Inflammatory macrophage treated with lipopolysaccharide for 4 hours (primary cell): ENCODE data around the gene ZNF200.
"Not testable (repeated sequence)": the region's sequence is repeated elsewhere in the genome, so short reads cannot be mapped to it uniquely, and the experiment has no call there.

Experiments used
- DNase-seq: peaks from one replicate; pipeline ENCODE4 v3.0.0-alpha.2; 2020

ZNF200 gene

DNA sequence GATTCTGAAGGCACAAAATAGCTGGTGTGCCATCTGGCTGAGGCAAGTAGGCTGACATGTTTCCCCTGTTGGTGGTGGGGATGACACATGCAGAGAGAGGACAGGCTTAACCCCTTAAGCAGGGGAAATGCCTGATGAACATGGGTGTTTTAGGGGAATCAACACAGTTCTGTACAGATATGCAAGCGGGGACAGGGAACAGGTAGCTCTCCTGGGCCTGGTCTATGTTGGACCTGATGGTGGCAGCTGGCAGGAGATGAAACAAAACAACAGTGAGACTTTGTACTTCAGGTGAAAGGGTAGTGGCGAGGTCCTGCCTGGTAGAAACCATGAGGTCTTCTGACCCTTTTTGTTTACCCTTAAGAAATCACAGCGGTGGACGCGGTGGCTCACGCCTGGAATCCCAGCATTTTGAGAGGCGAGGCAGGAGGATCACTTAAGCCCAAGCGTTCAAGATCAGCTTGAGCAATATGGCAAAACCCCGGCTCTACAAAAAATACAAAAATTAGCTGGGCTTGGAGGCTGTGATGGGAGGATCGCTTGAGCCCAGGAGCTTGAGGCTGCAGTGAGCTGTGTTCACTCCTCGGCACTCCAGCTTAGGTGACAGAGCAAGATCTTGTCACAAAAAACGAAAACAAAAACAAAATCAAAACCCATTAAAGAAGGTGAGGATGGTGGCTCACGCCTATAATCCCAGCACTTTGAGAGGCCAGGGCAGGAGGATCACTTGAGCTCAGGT lies 36.5 kb downstream of the ZNF200 start:
- no peak for DNase-seq

GRCh38 chr16:3197694-3198333 lies 37.1 kb downstream of the ZNF200 start:
- DNase-seq, result not testable (repeated sequence)

DNA sequence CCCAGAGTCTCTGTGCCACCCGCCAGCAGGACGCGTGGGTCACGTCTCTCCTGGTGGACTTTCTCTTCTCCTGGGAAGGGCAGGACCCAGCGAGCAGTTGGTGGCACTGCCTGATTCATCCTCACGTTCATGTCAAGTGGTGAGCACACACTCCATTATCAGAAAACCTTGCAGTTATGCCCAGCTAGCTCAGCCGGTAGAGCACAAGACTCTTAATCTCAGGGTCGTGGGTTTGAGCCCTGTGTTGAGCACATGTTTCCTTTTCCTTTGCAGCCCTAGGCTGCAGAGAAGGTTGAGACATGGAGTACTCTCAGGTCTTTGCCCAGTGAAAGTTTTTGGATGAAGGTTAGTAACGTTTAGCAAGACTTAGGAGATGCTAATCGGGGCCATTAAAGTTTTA lies 39.0 kb downstream of the ZNF200 start:
- DNase-seq, result no peak

DNA sequence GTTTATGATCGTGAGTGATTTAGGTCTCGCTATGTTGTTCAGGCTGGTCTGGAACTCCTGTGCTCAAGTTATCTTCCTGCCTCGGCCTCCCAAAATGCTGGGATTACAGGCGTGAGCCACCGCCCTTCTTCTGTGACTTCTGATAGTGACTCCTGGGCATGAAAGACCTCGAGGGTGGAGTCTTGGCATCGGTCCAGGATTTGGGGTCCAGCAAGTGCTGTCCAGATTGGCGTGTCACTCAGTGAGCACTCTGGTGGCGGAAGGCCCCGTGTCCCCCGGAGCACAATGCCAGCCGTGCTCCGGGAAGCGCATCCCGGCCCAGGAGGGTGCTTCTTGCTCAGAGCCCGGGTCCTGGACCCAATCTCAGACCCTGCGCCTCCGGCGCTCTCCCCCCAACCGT lies 40.2 kb downstream of the ZNF200 start:
- DNase-seq, result no peak

DNA sequence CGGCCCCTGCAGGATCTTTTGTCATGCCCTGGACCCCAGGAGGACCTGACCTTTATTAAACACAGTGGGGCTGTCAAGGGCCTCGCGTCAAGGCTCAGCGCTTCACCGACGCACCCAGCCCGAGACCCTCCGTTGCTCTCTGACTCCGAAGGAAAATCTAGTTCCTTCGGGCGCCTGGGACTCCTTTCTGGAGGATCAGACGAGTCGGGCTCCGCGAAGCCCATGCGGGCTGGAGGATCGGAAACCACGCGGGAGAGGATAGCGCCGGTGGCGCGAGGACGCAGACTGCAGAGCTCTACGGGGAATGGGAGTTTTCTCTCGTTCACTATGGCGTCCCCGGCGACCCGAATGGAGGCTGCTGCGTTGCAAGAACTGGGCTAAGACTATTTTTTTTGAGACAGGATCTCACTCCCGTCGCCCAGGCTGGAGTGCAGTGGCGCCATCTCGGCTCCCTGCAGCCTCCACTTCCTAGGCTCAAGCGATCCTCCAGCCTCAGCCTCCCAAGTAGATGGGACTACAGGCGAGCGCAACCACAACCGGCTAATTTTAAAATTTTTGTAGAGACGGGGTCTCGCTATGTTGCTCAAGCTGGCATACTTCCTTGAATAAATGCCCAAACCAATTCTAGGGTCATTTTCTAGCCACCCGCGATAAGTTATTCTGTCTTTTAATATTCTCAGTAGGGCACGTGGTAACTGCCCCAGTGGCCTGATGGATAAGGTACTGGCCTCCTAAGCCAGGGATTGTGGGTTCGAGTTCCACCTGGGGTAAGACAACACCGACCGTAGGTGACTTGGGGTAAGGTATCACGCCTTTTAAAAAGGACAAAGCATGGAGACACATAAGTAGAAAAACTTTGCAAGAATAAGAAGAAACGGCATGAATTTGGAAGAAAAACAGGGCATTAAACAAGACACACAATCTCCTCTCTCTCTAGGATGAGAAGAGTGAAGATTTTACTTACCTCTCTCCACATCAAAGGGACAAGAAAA lies 41.4 kb downstream of the ZNF200 start:
- DNase-seq, result no peak

DNA sequence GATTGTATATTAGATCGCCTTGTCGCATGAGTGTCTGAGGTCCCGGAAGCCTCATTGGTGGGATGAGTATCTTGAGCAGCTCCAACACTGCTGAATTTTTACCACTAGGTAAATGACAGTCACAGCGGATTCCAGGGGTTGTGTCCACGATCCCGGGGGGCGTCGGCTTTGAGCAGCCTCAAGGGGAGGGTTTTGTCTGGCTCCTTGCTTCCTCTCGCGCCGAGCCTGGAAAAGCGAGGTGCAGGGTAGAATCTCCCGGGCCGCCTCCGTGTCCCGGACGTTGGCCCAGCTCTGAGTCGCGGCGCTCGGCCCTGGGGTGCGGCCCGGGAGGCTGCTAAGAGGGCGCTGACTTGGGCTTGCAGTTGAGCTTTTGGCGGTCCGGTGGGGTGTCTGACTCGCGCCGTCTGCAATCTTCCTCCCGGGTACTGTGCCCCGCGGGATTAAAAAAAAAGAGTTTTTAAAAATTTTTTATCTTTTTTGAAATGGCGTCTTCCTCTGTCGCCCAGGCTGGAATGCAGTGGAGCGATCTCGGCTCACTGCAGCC lies 42.4 kb downstream of the ZNF200 start:
- no peak for DNase-seq

- no peak for DNase-seq
Measured at GRCh38 chr16:3190949-3191353, 44.0 kb downstream of the ZNF200 start.

DNA sequence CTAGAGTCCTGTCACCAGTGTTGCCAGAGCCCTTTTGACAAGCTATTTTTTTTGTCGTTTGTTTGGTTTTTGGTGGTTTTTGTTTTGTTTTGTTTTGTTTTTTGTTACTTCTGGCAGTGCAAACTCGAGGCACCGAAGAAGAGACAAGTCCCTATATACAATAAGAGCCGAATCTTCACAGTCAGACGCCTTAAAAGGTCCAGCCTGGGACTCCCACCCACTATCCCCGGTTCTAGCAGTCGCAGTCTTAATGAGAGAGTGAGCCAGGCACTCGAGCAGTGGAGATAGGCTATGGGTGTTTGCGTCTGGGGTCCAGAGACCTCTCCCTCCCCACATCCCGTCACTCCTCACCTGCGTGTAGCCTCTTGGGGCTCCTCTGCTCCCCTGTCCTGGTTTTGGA lies 45.1 kb downstream of the ZNF200 start:
- no peak for DNase-seq

GRCh38 chr16:3188925-3189825 lies 45.8 kb downstream of the ZNF200 start:
- peak; percentile 14 for DNase-seq

DNA sequence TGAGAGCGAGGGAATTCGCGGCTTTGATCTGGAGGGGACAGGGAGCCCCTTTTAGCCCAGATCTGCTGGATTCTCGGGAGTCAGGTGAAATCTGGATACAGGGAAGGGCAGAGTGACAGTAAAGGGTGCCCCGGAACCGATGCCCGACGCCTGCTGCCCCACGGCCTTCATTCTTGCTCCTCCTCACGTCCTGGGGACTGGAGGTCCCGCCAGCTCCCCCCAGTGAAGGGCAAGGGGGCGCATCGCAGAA lies 46.4 kb downstream of the ZNF200 start:
- DNase-seq, result no peak

DNA sequence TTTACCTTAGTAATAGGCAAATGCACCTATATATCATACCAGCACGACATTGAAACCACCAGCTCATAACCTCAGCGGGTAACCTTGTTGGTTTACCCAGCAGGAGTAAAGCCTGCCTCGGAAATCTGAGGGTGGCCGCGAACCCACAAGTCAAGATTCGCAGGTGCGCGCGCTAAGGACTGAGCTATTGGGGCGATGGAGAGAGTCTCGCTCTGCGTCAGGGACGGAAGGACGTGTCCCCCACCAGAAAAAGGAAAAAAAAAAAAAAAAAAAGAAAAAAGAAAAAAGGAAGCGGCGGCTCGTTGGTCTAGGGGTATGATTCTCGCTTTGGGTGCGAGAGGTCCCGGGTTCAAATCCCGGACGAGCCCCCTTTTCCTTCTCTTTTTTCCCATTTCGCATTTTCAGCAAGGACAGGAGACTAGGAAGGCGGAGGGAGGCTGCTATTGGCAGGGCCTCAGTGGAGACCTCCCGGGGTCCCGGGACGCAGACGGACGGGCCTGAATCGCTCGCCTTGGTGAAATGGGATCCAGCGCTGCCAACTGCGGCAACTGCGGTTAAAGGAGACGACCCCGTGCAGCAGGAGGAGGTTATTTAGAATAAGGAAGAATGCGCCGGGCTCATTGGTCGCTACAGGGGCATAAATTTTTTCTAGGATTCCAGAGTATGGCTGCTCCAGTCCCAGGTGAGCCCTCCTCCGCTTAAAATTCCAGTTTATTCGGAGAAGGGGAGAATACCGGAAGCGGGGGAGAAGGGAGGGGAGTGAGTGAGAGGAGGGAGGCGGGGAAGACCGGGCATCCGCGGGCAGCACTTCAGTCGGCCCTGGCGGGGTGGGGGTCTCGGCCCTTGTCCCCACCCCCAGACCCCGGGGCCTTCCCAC lies 46.9 kb downstream of the ZNF200 start, which contains the start of gene OR1F1:
Gene OR1F1, plus strand, starts transcription at position 407 of the 877 bp plus-strand sequence.
- DNase-seq, result peak; percentile 16

DNA sequence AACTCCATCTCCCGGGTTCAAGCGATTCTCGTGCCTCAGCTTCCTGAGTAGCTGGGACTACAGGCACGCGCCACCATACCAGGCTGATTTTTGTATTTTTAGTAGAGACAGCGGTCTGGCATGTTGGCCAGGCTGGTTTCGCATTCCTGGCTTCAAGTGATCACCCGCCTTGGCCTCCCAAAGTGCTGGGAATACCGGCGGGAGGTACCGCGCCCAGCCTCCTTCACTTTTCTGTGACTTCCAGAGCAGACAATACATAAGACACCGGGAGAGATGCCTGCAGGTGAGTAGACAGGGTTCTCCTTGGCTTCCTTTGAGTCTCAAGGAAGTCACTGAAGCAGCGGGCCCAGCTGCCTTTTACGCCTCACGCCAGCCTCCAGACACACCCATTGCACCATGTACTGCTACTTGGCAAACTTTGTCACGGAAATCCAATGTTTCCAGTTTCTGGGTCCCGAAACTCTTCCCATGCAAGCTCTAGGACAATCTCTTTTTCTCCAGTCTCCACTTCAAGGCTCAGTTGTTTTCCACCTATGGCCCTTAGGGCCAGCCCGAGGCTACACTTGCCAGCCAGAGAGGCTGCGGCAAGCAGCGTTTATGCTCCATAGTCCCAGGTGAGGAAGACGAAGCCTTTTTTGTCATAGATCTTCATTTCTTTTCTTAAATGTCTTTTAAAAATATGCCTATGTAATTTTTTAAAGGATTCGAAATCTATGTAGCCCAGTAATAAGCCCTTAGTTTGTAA lies 47.8 kb downstream of the ZNF200 start:
- no peak for DNase-seq

DNA sequence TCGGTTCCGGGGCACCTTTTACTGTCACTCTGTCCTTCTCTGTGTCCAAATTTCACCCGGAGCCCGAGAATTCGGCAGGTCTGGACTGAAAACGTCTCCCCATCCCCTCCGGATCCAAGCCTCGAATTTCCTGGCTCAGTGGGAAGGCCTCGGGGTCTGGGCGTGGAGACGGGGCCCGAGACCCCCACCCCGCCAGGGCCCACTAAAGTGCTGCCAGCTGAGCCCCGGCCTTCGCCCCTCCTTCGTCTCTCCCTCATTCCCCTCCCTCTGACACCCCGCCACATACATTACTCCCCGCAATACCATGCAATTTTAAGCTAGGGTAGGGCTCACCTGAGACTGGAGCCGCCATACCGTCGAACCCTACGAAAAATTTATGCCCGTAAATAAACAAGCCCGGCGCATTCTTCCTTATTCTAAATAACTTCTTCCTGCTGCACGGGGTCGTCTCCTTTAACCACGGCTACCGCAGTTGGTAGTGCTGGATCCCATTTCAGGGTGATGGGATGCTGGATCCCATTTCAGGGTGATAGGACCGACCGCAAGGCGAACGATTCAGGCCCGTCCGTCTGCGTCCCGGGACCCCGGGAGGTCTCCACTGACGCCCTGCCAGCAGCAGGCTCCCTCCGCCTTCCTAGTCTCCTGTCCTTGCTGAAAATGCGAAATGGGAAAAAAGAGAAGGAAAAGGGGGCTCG lies 51.4 kb downstream of the ZNF200 start:
- DNase-seq, result no peak

GRCh38 chr16:3182608-3183444 lies 52.1 kb downstream of the ZNF200 start:
- peak; percentile 39 for DNase-seq

- DNase-seq, result not testable (repeated sequence)
Measured at GRCh38 chr16:3182293-3182607, 52.7 kb downstream of the ZNF200 start.

GRCh38 chr16:3180445-3180878 lies 54.5 kb downstream of the ZNF200 start:
- no peak for DNase-seq

- no peak for DNase-seq
Measured at GRCh38 chr16:3179651-3180050, 55.3 kb downstream of the ZNF200 start.

DNA sequence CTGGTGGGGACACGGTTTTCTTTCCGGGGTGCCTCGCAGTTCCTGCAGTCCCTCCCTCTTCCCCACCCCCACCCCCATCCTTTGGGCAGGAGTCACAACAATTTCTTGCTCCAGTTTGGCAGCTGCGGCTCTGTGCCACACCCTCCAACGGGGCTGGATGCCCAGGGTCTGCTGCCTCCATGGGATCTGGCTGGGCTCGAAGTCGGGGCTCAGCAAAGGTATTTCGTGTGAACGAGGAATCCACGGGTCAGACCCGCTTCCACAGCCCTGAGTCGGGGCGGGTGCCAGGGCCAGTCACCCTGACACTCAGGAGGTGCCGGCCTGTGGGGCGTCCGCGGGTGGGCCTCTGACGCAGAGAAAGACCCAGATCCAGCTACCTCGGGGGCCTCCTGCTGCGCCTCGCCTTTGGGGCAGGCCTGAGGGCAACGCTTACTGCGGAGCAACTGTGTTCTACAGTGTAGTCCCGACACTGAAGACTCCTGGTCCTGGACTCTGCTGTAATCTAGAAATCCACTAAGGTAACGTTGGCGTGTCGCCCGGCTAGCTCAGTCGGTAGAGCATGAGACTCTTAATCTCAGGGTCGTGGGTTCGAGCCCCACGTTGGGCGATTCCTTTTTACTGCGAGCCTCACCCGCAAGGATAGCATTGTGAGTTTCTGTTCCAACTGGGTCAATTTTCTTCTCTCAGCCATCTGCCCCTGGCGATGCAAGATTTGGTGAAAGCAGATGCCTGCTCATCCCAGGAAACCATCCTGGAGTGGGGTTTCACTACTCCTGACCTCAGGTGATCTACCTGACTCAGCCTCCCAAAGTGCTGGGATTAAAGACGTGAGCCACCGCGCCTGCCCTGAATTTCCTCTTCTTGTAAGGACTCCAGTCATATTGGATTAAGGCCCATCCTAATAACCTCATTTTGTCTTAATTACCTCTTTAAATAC lies 59.5 kb downstream of the ZNF200 start:
- DNase-seq, result no peak
